Activated CD8-positive, alpha-beta memory T cell treated with anti-CD3 and anti-CD28 coated beads, Interleukin-2, amount 50 U/mL, for 4 hours (primary cell): Measurements from ENCODE around the gene VAC14.
"Not testable (repeated sequence)": the region's sequence is repeated elsewhere in the genome, so short reads cannot be mapped to it uniquely, and the experiment has no call there.

ENCODE experiments used
- DNase-seq: peaks from one replicate; pipeline ENCODE4 v3.0.0-alpha.2; 2020

VAC14 gene

GRCh38 chr16:70678121-70678897 lies 122.6 kb downstream of the VAC14 start:
- DNase-seq = no peak

GRCh38 chr16:70677499-70678120 lies 123.3 kb downstream of the VAC14 start:
- DNase-seq = no peak

- DNase-seq = no peak
Observed at GRCh38 chr16:70676675-70677498, 124.1 kb downstream of the VAC14 start.

GRCh38 chr16:70675851-70676513 lies 125.0 kb downstream of the VAC14 start:
- no peak for DNase-seq

DNA sequence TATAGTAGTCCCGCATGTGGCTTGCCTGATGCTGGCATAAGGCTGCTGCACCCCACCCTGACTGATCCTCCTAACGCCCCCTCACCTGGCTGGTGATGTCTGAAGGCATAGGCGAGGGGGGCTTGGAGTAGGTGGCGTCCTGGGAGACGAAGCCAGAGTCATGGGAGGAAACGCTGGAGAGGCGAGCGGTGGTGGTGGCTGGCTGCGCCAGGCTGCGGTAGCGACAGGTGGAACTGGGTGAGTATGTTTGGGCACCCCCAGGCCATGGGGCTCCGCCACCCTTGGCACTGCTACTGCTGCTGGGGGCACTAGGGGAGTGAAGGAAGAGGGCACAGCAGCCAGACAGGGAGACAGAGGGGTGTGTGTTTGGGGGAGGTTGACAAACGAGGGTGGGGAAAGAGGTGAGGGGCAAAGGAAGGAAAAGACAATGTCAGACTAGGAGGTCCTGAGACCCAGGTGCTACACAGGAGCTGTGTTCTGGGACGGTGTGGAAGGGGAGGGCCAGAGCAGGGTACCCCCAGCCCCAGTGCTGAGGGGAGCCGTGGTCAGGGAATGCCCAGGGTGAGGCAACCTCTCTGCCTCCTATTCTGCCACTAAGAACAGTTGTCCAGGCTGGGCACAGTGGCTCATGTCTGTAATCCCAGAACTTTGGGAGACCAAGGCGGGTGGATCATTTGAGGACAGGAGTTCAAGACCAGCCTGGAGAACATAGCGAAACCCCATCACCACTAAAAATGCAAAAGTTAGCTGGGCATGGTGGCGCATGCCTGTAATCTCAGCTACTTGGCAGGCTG lies 126.5 kb downstream of the VAC14 start:
- DNase-seq = no peak

- DNase-seq = not testable (repeated sequence)
Observed at GRCh38 chr16:70670938-70671337, 130.0 kb downstream of the VAC14 start.

DNA sequence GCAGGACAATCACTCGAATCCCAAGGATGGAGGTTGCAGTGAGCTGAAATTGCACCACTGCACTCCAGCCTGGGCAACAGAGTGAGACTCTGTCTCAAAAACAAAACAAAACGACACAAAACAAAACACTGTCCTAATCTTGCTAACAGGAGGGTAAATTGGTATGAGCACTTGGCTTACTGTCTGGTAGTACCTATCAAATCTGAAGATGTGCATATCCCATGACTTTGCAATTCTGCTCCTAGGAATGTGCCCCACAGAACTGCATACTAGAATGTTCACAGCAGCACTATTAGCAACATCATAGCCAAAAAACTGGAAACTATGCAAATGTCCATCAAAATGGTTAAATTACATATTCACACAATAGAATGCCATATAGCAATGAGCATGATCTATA lies 130.8 kb downstream of the VAC14 start:
- no peak for DNase-seq

GRCh38 chr16:70665806-70666735 lies 134.9 kb downstream of the VAC14 start:
- DNase-seq = no peak

DNA sequence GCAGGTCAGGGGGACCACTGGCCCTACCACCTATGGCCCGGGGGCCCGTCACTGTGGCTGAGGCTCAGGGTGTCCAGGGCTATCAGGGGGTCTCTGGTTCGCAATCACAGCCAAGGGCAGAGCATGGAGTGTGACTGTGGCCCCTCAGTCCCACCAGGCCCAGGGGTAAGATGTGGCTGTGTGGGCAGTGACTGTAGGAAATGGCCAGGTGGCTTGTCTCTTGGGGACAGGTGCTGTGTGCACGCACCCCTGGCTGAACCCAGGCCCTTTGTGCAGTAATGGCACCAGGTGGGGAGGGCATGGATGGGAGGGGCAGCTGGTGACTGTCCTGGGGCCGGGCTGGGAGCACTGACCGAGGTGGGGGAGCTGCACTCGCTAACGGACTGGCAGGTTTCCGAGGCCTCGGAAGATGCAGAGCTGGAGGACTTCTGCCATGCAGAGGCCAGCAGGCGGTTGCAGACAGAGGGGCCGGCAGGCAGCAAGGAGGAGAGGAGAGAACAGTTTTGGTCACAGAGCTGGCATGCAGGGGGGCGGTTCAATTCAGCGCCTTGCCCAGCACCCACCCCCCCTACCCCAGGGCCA lies 135.8 kb downstream of the VAC14 start:
- DNase-seq = no peak

DNA sequence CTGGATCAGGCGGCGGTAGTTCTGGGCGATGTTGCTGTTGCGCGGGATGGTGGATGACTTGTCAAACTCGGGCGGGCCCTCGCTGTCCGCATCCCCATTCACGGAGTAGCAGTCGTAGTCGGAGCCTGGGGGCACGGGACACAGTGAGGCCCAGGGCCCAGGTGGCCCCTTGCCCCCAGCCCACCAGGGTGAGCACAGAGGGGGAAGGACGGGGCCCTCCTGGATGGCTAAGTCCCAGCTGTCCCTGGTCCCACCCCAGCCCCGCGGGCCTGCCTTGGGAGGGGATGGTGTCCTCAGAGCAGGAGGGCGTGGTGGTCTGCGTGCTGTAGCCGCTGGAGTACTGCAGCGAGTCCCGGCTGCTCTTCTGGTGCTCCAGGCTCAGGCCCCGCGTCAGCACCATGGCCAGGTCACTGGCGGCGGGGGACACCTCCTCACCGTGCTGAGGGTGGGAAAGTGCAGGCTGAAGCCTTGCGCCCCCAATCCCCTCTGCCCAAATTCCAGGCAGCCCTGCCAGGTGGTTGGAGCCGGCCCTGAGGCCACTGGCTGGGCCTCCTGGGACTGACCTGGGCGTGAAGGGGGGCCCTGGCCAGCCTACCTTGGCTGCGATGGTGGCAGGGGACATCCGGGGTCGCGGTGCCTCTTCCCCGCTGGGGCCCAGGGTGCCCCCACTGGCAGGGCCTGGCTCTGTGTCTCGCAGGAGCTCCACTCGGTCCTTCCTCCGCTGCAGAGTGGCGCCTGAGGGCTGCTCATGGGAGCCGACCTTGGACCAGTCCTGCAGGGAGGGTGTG lies 136.4 kb downstream of the VAC14 start:
- no peak for DNase-seq

- DNase-seq = no peak
Observed at GRCh38 chr16:70663524-70664324, 137.2 kb downstream of the VAC14 start.

DNA sequence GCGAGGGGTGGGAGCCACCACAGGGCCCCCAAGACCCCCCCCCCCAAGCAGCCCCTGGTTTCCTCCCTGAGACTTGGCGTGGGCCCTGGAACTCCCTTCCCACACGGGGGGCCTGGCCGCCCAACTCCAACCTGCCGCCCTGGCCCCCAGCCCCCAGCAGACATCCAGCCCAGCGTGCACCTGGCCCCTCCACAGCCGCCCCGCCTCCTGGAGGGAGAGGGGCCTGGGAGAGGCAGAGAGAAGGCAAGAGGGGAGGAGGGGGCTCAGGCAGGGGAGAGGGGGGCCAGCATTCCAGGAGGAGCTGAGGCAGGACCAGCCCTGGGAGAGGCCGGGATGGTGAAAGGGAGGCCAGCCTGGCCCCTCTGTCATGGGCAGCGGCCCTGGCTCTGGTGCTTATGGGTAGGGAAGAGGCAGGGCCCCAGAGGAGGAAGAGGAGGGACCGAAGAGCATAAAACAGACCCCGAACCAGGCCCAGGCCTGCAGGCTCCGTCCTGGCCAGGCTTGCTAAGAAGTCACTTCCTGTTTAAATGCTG lies 137.9 kb downstream of the VAC14 start:
- no peak for DNase-seq

- no peak for DNase-seq
Observed at GRCh38 chr16:70661918-70662641, 138.9 kb downstream of the VAC14 start.

DNA sequence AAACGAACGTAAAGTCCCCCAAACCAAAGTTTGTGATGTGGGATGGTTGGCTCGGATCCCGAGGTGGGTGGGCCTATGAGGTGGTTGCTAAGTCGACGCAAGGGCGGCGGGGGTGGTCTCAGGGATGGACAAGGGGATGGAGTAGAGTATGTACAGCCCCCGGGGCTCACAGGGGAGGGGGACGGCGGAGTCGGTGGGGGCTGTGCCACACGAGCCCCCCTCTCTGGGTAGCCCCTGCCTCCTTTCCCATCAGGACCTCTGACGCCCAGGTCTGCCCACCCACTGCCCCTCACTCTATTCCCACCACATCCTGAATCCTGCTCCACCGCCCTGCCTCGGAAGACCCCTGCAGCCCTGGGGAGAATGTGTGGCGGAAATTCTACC lies 139.4 kb downstream of the VAC14 start:
- no peak for DNase-seq

GRCh38 chr16:70660672-70661350 lies 140.1 kb downstream of the VAC14 start:
- no peak for DNase-seq

GRCh38 chr16:70659953-70660671 lies 140.8 kb downstream of the VAC14 start:
- DNase-seq = no peak

- no peak for DNase-seq
Observed at GRCh38 chr16:70659546-70659945, 141.4 kb downstream of the VAC14 start.
